ENCODE measurements around the gene KIRREL3. TPM values are rescaled to one million over a fixed set of nuclear protein-coding genes. Genes with fewer than 3 reads are reported as not detected.

Gene KIRREL3
- total and polyA plus RNA-seq, 2 of the 4 experiments (the other 2 are of a cell fraction) = 10.9 to 15.9 TPM

GRCh38 chr11:126639692-126640091 is 360.9 kb downstream of the KIRREL3 start:
- dilution Hi-C loops (cut with HindIII; ENCODE audit: low sequenced_read_pairs, unreplicated experiment) = no loop called here
- TF ChIP-seq MXI1 (IDR thresholded peaks at IDR 0.05; ENCODE audit: borderline replicate concordance, low read depth, low read length) = no peak
- H2AK5ac ChIP-seq (ENCODE audit: low read depth, low read length) = no peak overlapping the region
- no peak overlapping the region for H3K23ac ChIP-seq (ENCODE audit: low read depth, low read length)
- no peak overlapping the region for H3K9ac ChIP-seq (ENCODE audit: low read depth, low read length)
- ChIA-PET CTCF (no interaction called here), POLR2A (ENCODE audit: unreplicated experiment) (no interaction called here)
- peaks cover 6 to 9% of the 10 kb centered on the region in 2 experiments; a peak in 2 of 4 replicates for H3K79me1 ChIP-seq (ENCODE audit: low read depth in 1 of 2, low read length in 2 of 2)
- peaks cover 14% of the 10 kb centered on the region for H3K9me1 ChIP-seq (ENCODE audit: insufficient read depth, low read length)
- DNase-seq (no peak), ATAC-seq (ENCODE audit: low read depth) (no peak)
- no peaks in the 10 kb centered on the region for H3K9me3 ChIP-seq (ENCODE audit: control insufficient read depth, insufficient read depth, low read length)
- H4K8ac ChIP-seq (ENCODE audit: low read depth in 2 of 2, low read length in 2 of 2) = no peak overlapping the region
- no peak overlapping the region for H4K5ac ChIP-seq (ENCODE audit: low read depth, low read length)
- no peak overlapping the region for H2BK5ac ChIP-seq (ENCODE audit: low read depth, low read length, poor library complexity, severe bottlenecking)
- WGBS, 2 experiments (ENCODE audit: extremely low coverage in 2 of 2, insufficient read length in 1 of 2) = no CpG with 5 or more reads among the region's 3 CpGs
- H3K14ac ChIP-seq (replicated peaks; ENCODE audit: low read depth, low read length) = no peak overlapping the region
- H3K27ac ChIP-seq (ENCODE audit: insufficient read depth, low read length) = no peak overlapping the region
- H2AK9ac ChIP-seq (replicated peaks; ENCODE audit: low read depth, low read length, poor library complexity) = no peak overlapping the region
- no peak overlapping the region for H4K91ac ChIP-seq (ENCODE audit: insufficient read depth, low read depth, low read length)
- no peak overlapping the region for H2BK120ac ChIP-seq (ENCODE audit: low read depth, low read length)
- H2BK20ac ChIP-seq (ENCODE audit: low read depth, low read length) = no peak overlapping the region
- no peak overlapping the region for H3K4me3 ChIP-seq (ENCODE audit: insufficient read depth, low read depth, low read length)
- H2AFZ ChIP-seq (replicated peaks; ENCODE audit: low read length, poor library complexity) = no peak overlapping the region
- no peak overlapping the region for H3K56ac ChIP-seq (ENCODE audit: extremely low read depth, insufficient read depth, low read length)
- no peak overlapping the region for H2BK15ac ChIP-seq (ENCODE audit: low read depth, low read length)
- no peak overlapping the region for H3K4me2 ChIP-seq (ENCODE audit: low read depth, low read length)
- BruUV-seq (replicated peaks) = no TSS peak
- in situ Hi-C loops (cut with MboI; ENCODE audit: low sequenced_read_pairs) = no loop called here
- intact Hi-C loops (cut with micrococcal nuclease) = no loop called here
- H3K18ac ChIP-seq (ENCODE audit: low read depth, low read length) = no peak overlapping the region
- peaks cover 17% of the 10 kb centered on the region for H3K4me1 ChIP-seq (ENCODE audit: control insufficient read depth, insufficient read depth, low read length)
- no peaks in the 10 kb centered on the region for H3K27me3 ChIP-seq (ENCODE audit: control insufficient read depth, insufficient read depth, low read length)
- H3K36me3 ChIP-seq (ENCODE audit: control insufficient read depth, insufficient read depth, low read length) = no peaks in the 10 kb centered on the region
- H4K20me1 ChIP-seq (ENCODE audit: insufficient read depth, low read length) = no peaks in the 10 kb centered on the region
- no peak overlapping the region for H3K4ac ChIP-seq (ENCODE audit: low read depth, low read length)

All from IMR-90 (cell line).